Muscle of leg (tissue), 16 donors: Measurements from ENCODE around the gene LAG3. TPM values are rescaled to one million over a fixed set of nuclear protein-coding genes. Genes with fewer than 3 reads are reported as not detected.

Experiments used
- DNase-seq: peaks from one replicate; pipeline ENCODE4 v3.0.0; 2013
- H3K27ac ChIP-seq: one replicate; pipeline ENCODE4 v1.5.1; 2013; ENCODE audit warnings: mild to moderate bottlenecking, low read length, control low read depth
- H3K27me3 ChIP-seq: one replicate; pipeline ENCODE4 v1.6.1; 2013; ENCODE audit warnings: low read length; ENCODE audit not compliant: control insufficient read depth, insufficient read depth
- H3K36me3 ChIP-seq: one replicate; pipeline ENCODE4 v1.6.1; 2013; ENCODE audit warnings: low read length; ENCODE audit not compliant: control insufficient read depth, insufficient read depth
- H3K4me1 ChIP-seq: one replicate; pipeline ENCODE4 v1.6.1; 2013; ENCODE audit warnings: low read length; ENCODE audit not compliant: control insufficient read depth, insufficient read depth
- H3K4me3 ChIP-seq: one replicate; pipeline ENCODE4 v1.5.1; 2013; ENCODE audit warnings: low read length, control low read depth
- H3K9me3 ChIP-seq: replicated peaks from 2 replicates; pipeline ENCODE4 v1.6.1; 2013; ENCODE audit warnings: low read depth, low read length; ENCODE audit not compliant: control insufficient read depth
- WGBS: methylation state at CpG from one replicate; pipeline ENCODE4 v1.1.5; 2013; ENCODE audit warnings: missing lambda C conversion rate; ENCODE audit not compliant: insufficient coverage; 5-methylcytosine and 5-hydroxymethylcytosine counted together
- long read RNA-seq, 11 donors: transcript quantifications; one replicate each; lab custom pipeline, GENCODE V29; 2026
- polyA plus RNA-seq, 8 donors: library from polyadenylated mRNA; unstranded; fragments of 120-200 nt; gene quantifications; one replicate each; pipeline versions ENCODE4 v1.2.1 to v1.2.3, GENCODE V29; 2013; ENCODE audit warnings: inconsistent platforms in 1 of 8, low replicate concordance in 1 of 8; ENCODE audit not compliant: insufficient read length in 8 of 8, insufficient read depth in 1 of 8
- total RNA-seq: library from RNA; stranded (reverse); fragments of 120-200 nt; gene quantifications from one replicate; pipeline ENCODE4 v1.2.4, GENCODE V29; 2013

The LAG3 gene
- total RNA-seq (0.18 TPM), polyA plus RNA-seq (1 to 10 TPM in 3 of 8 donors, under 1 TPM in 5; 0.42 to 1.2 (median 0.67) TPM)
- long read RNA-seq, donor 1: 0 reads
- long read RNA-seq, donor 2: 0 reads
- long read RNA-seq, donor 3: 0 reads
- long read RNA-seq, donor 4: 0 reads
- long read RNA-seq, donor 5: 0 reads
- long read RNA-seq, donor 6: 0 reads
- long read RNA-seq, donor 7: 0 reads
- long read RNA-seq, donor 8: 0 reads
- long read RNA-seq, donor 9: 0 reads
- long read RNA-seq, donor 10: 0 reads
- long read RNA-seq, donor 11: 0 reads

- H3K36me3 ChIP-seq: peaks cover 45% of the 10 kb centered on the region
- peaks cover 20% of the 10 kb centered on the region for H3K27me3 ChIP-seq
- no peaks in the 10 kb centered on the region for H3K9me3 ChIP-seq
- DNase-seq: no peak
- peak within 1 kb of the TSS; percentile 3 for H3K27ac ChIP-seq
- H3K4me1 ChIP-seq: peaks cover 37% of the 10 kb centered on the region
- WGBS: 36% methylated on average over 7 of the region's 15 CpGs
- no peak within 1 kb of the TSS for H3K4me3 ChIP-seq
Observed at GRCh38 chr12:6772331-6772695, at the start of gene LAG3. LAG3 (plus strand) TSS chr12:6772520; CDS start chr12:6772853, 333 bp downstream.

- Histone ChIP-seq H3K9me3 (no peaks in the 10 kb centered on the region), H3K4me1 (peaks cover 10% of the 10 kb centered on the region), H3K4me3 (no peak overlapping the region), H3K36me3 (peaks cover 8% of the 10 kb centered on the region), H3K27ac (no peak overlapping the region), H3K27me3 (peaks cover 2% of the 10 kb centered on the region)
- DNase-seq: no peak
- WGBS: 100% methylated on average over 1 of the region's 3 CpGs
Observed at GRCh38 chr12:6722863-6723262, 49.5 kb upstream of the LAG3 start.

GRCh38 chr12:6723607-6724408 lies 48.5 kb upstream of the LAG3 start, which contains the start of gene COPS7A:
COPS7A (plus strand) TSS chr12:6724046; CDS start chr12:6724657, 611 bp downstream.
- Histone ChIP-seq H3K4me1 (peaks cover 10% of the 10 kb centered on the region), H3K9me3 (no peaks in the 10 kb centered on the region), H3K27ac (peak within 1 kb of the TSS; percentile 92), H3K4me3 (peak within 1 kb of the TSS; percentile 70), H3K27me3 (peaks cover 2% of the 10 kb centered on the region), H3K36me3 (peaks cover 15% of the 10 kb centered on the region)
- WGBS: 1% methylated on average over 35 of the region's 49 CpGs
- peak; percentile 99 for DNase-seq

GRCh38 chr12:6724409-6724797 lies 47.9 kb upstream of the LAG3 start:
- H3K4me3 ChIP-seq: peak overlapping the region; percentile 70
- peaks cover 10% of the 10 kb centered on the region for H3K4me1 ChIP-seq
- H3K9me3 ChIP-seq: no peaks in the 10 kb centered on the region
- DNase-seq: peak; percentile 51
- 8% methylated on average over 6 of the region's 10 CpGs for WGBS
- H3K27ac ChIP-seq: peak overlapping the region; percentile 92
- H3K27me3 ChIP-seq: peaks cover 2% of the 10 kb centered on the region
- H3K36me3 ChIP-seq: peaks cover 21% of the 10 kb centered on the region

- H3K27me3 ChIP-seq: peaks cover 2% of the 10 kb centered on the region
- DNase-seq: no peak
- no peak overlapping the region for H3K27ac ChIP-seq
- no peak overlapping the region for H3K4me3 ChIP-seq
- 100% methylated on average over 1 of the region's 7 CpGs for WGBS
- H3K36me3 ChIP-seq: peaks cover 31% of the 10 kb centered on the region
- H3K4me1 ChIP-seq: peaks cover 10% of the 10 kb centered on the region
- H3K9me3 ChIP-seq: no peaks in the 10 kb centered on the region
Observed at GRCh38 chr12:6725350-6725749, 47.0 kb upstream of the LAG3 start.

- H3K4me1 ChIP-seq: peaks cover 10% of the 10 kb centered on the region
- no peaks in the 10 kb centered on the region for H3K9me3 ChIP-seq
- H3K27me3 ChIP-seq: no peaks in the 10 kb centered on the region
- H3K4me3 ChIP-seq: no peak overlapping the region
- WGBS: 96% methylated on average over 15 of the region's 18 CpGs
- peaks cover 60% of the 10 kb centered on the region for H3K36me3 ChIP-seq
- H3K27ac ChIP-seq: no peak overlapping the region
- no peak for DNase-seq
Observed at GRCh38 chr12:6729186-6729585, 43.1 kb upstream of the LAG3 start.

GRCh38 chr12:6730169-6730568 lies 42.2 kb upstream of the LAG3 start:
- Histone ChIP-seq H3K4me3 (no peak overlapping the region), H3K4me1 (peaks cover 2% of the 10 kb centered on the region), H3K27me3 (no peaks in the 10 kb centered on the region), H3K9me3 (no peaks in the 10 kb centered on the region), H3K36me3 (peaks cover 65% of the 10 kb centered on the region), H3K27ac (no peak overlapping the region)
- DNase-seq: no peak
- WGBS: 88% methylated on average over 1 of the region's 8 CpGs

GRCh38 chr12:6734506-6735387 lies 37.6 kb upstream of the LAG3 start:
- no peak overlapping the region for H3K27ac ChIP-seq
- H3K36me3 ChIP-seq: peaks cover 40% of the 10 kb centered on the region
- no peaks in the 10 kb centered on the region for H3K4me1 ChIP-seq
- 69% methylated on average over 5 of the region's 10 CpGs for WGBS
- DNase-seq: no peak
- no peaks in the 10 kb centered on the region for H3K9me3 ChIP-seq
- no peaks in the 10 kb centered on the region for H3K27me3 ChIP-seq
- H3K4me3 ChIP-seq: no peak overlapping the region

GRCh38 chr12:6735448-6736191 lies 36.7 kb upstream of the LAG3 start:
- peak; percentile 67 for DNase-seq
- no peaks in the 10 kb centered on the region for H3K4me1 ChIP-seq
- H3K27me3 ChIP-seq: no peaks in the 10 kb centered on the region
- no peaks in the 10 kb centered on the region for H3K9me3 ChIP-seq
- H3K36me3 ChIP-seq: peaks cover 31% of the 10 kb centered on the region
- H3K27ac ChIP-seq: no peak overlapping the region
- 33% methylated on average over 7 of the region's 8 CpGs for WGBS
- H3K4me3 ChIP-seq: no peak overlapping the region
